Measurements from ENCODE around the gene ACTL10. TPM values are rescaled to one million over a fixed set of nuclear protein-coding genes. Genes with fewer than 3 reads are reported as not detected.

ACTL10 gene
- total RNA-seq, 1 donor from 2014 or later = 2.8 TPM

DNA sequence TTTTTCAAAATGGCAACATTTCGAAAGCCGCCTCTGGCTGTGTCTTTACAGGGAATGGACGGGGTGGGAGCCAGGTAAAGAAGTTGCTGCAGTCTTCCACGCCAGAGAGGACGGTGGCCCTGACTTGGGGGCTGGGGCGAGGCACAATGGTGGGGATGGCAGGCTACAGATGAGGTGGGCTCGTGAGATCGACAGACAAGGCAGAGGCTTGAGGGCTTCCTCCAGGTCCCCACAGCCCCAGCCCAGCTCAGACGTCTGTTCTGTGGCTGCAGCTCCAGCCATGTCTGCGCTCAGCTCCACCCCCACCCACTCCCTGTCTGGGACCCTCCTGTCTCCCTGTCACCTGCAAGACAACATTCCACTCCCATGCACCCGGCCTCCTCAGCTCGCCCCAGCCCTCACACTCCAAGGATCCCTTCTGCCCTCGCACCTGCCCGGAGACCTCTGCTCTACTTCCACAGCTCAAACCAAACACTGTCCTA, 12.0 kb upstream of the ACTL10 start:
- Mint-ChIP-seq H3K27ac (no peak overlapping the region), H3K27me3 (no peaks in the 10 kb centered on the region), H3K9me3 (no peaks in the 10 kb centered on the region), H3K4me3 (no peak overlapping the region), H3K36me3 (ENCODE audit: low read depth) (no peaks in the 10 kb centered on the region), H3K4me1 (peaks cover 11% of the 10 kb centered on the region)
- ATAC-seq (ENCODE audit: low read depth) (no peak), DNase-seq (no peak)
- ChIA-PET CTCF (interaction anchor here (2.5 kb wide), 1 partner anchor 8 kb away, joined by 9 read pairs; the partner anchor contains the start of gene C20orf144), POLR2A (no interaction called here)
- intact Hi-C loops (cut with micrococcal nuclease) = no loop called here
- TF ChIP-seq, protein P1, sequence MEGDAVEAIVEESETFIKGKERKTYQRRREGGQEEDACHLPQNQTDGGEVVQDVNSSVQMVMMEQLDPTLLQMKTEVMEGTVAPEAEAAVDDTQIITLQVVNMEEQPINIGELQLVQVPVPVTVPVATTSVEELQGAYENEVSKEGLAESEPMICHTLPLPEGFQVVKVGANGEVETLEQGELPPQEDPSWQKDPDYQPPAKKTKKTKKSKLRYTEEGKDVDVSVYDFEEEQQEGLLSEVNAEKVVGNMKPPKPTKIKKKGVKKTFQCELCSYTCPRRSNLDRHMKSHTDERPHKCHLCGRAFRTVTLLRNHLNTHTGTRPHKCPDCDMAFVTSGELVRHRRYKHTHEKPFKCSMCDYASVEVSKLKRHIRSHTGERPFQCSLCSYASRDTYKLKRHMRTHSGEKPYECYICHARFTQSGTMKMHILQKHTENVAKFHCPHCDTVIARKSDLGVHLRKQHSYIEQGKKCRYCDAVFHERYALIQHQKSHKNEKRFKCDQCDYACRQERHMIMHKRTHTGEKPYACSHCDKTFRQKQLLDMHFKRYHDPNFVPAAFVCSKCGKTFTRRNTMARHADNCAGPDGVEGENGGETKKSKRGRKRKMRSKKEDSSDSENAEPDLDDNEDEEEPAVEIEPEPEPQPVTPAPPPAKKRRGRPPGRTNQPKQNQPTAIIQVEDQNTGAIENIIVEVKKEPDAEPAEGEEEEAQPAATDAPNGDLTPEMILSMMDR (IDR thresholded peaks at IDR 0.05) = no peak

DNA sequence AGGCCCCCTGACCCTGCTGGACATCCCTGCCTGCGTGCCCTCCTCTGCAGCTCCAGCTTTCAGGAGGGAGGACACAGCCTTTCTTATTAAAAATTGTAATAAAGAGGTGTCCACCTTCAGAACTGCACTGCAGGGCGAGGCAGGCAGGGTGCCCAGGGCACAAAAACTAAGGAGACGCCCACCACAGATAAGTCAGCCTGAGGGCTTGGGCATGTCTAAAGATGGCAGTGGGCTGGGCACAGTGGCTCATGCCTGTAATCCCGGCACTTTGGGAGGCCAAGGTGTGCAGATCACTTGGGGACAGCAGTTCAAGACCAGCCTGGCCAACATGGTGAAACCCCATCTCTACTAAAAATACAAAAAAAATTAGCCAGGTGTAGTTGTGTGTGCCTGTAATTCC, 11.6 kb upstream of the ACTL10 start:
- Mint-ChIP-seq H3K4me3 (no peak overlapping the region), H3K36me3 (ENCODE audit: low read depth) (no peaks in the 10 kb centered on the region), H3K27me3 (no peaks in the 10 kb centered on the region), H3K27ac (no peak overlapping the region), H3K9me3 (no peaks in the 10 kb centered on the region), H3K4me1 (peaks cover 11% of the 10 kb centered on the region)
- CTCF ChIA-PET = interaction anchor here (2.5 kb wide), 1 partner anchor 8 kb away, joined by 9 read pairs; the partner anchor contains the start of gene C20orf144
- DNase-seq = no peak
- intact Hi-C loops (cut with micrococcal nuclease) = no loop called here
- ATAC-seq (ENCODE audit: low read depth) = no peak
- POLR2A ChIA-PET = no interaction called here
- TF ChIP-seq, protein P1 (IDR thresholded peaks at IDR 0.05) = no peak

DNA sequence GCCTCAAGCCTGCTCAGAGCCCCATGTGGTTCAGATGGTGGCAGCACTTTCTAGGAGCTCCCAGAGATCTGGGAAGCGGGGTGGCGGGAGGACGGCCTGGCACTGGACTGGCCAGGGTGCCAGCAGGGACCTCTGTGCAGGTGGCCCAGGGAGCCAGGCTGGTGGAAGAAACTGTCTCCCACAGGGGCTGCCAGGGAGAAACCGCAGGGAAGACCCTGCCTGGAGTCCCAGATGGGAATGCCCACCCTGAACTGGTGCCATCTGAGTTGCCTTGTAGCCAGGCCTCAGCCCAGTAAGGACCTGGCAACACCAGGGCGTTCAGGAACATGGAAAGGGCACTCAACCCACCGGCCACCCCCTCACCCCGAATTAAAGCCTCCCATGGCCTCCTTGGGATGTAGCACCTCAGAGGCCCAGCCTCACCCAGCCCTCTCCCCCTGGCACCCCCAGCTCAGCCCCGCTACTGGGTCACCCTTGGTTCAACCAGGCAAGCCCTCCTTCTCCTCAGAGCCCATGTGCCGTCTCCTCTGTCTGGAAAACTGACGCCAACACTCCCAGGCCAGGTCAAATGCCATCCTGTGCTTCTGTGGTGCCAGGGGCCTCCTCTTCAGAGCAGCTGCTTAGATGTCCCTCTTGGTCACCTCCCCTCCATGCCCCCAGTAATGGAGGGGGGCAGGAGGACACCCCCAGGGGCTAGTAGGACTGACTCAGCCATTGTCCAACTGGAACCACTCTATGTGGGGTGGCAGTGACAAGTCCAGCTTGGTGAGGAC, 10.5 kb upstream of the ACTL10 start:
- POLR2A ChIA-PET = interaction anchor here (0.6 kb wide), 1 partner anchor 123 kb away, joined by 3 read pairs; no protein-coding TSS in a partner anchor
- peaks cover 11% of the 10 kb centered on the region for H3K4me1 Mint-ChIP-seq
- ATAC-seq (ENCODE audit: low read depth) = no peak

DNA sequence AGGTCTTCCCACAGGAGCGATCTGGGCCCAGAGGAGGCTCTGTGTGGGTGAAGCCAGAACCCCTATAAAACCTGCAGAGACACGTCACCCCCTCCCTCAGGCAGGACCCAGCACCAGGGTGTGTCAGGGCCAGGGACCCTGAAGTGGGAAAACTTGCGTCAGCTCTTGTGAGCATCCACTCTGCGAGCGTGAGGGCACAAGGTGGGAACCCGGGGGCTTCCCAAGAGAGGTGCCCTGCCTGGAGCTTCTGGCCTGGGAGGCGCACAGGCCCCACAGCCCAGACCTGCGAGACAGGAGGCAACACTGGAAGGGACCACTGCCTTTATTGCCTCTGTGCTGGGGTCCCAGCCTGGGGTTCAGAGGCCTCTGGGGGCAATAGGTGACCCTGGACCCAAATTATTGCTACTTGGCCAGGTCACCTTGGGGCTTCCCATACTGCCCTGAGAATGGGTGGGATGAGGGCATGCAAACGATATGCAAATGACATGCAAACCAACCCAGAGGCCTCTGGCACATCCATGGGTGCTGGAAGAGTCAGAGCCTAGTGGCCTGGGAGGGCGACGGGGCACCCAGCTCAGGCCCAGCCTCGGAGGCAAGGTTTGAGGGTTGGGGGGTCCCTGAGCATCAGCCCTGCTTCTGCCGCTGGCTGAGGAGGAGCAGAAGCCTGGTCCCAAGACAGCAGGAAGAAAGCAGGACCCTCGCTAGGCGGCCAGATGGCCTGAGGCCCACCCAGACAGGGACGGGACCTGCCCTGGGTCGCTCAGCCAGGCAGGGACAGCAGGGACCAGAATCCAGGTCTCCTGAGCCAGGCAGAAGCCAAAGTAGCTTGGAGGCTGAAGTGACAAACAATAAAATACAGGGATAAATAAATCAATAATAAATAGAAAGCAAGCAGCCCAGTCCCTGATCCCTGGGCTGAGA, 9.7 kb upstream of the ACTL10 start:
- ChIA-PET POLR2A (interaction anchor here (0.6 to 1.2 kb wide), 2 partner anchors 124 to 167 kb away, joined by 3 read pairs; partner anchors contain the start of gene CBFA2T2), CTCF (no interaction called here)
- no peaks in the 10 kb centered on the region for H3K27me3 Mint-ChIP-seq
- intact Hi-C loops (cut with micrococcal nuclease) = no loop called here
- peaks cover 11% of the 10 kb centered on the region for H3K4me1 Mint-ChIP-seq
- H3K4me3 Mint-ChIP-seq = no peak overlapping the region
- H3K9me3 Mint-ChIP-seq = no peaks in the 10 kb centered on the region
- TF ChIP-seq, protein P1 (IDR thresholded peaks at IDR 0.05) = no peak
- ATAC-seq (ENCODE audit: low read depth) (no peak), DNase-seq (no peak)
- H3K36me3 Mint-ChIP-seq (ENCODE audit: low read depth) = no peaks in the 10 kb centered on the region
- H3K27ac Mint-ChIP-seq = no peak overlapping the region

More for the DNA sequence above, 10.5 kb upstream of the ACTL10 start:
- no peak overlapping the region for H3K27ac Mint-ChIP-seq
- TF ChIP-seq, protein P1 (IDR thresholded peaks at IDR 0.05) = no peak
- no peaks in the 10 kb centered on the region for H3K9me3 Mint-ChIP-seq
- H3K27me3 Mint-ChIP-seq = no peaks in the 10 kb centered on the region
- H3K4me3 Mint-ChIP-seq = no peak overlapping the region
- intact Hi-C loops (cut with micrococcal nuclease) = no loop called here
- CTCF ChIA-PET = no interaction called here
- no peaks in the 10 kb centered on the region for H3K36me3 Mint-ChIP-seq (ENCODE audit: low read depth)
- no peak for DNase-seq
